Stimulated activated CD8-positive, alpha-beta memory T cell treated with anti-CD3 and anti-CD28 coated beads, Interleukin-15, amount 100 ng/mL, for 4 hours (primary cell): ENCODE measurements around the gene PBX4.

Experiments
- DNase-seq, 2 donors: peaks; one replicate each; pipeline ENCODE4 v3.0.0-alpha.2; 2020; ENCODE audit warnings: low read depth in 2 of 2

PBX4 gene

DNA sequence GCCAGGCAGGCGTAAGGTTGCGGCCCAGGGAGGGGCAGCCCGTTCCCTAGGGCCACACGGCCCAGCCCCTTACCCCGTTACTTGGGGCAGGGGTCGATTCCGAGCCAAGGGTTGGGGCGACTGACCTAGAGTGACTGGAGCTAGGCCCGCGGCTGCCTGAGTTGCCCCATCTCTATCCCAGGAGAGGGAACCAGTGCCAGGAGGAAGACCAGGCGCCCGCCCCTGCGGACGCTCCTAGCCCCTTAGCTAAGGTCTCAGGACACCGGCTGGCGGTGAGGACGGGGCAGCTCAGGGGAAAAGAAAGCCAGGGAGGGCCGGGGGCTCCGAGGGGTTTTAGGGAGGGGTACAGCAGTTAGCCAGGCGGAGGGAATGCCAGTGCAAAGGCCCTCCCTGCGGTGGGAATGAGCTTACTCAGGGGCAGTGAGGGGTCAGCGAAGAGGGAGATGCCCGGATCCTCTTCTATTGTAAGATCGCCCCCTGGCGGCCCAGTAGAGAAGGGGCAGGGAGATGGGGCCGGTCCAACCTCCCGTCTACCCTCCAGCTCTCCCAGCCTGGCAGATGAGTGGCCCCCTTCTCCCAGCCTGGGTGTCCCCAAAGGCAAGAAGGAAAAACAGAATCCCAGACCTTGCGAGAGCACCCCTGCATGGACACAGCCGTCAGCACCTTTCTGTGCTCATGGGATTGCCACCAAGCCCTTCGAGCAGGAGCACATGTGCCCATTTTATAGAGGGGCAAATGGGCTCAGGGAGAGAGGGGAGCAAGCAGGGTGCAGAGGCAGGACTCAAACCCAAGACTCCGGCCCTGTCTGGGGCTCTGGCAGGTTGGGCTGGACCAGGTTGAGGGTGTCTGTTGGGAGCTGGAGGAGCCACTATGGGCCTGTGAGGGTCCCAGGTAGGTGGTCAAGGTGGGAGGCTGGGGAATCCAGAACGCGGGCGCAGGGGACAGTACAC lies 64.1 kb downstream of the PBX4 start:
- peak in 1 of 2 donors; percentile 24 for DNase-seq

GRCh38 chr19:19553670-19554069 lies 64.8 kb downstream of the PBX4 start:
- no peak for DNase-seq

- DNase-seq = no peak
Observed at GRCh38 chr19:19552798-19553197, 65.7 kb downstream of the PBX4 start.

DNA sequence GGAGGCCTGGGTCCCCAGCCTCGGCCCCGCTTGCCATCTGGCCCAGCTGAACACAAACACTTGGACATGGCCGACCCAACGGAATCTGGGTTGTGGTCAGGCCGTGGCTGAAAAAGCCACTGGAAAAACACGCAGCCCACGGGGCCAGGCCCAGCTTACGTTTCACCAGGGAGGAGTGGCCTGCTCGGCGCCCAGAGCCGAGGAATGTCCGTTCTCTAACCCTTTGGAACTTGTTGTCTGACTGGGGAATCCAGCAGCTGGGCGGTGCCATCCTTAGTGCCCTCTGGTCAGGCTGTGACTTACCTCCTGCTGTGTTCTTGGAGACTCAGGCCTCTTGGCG lies 66.7 kb downstream of the PBX4 start:
- DNase-seq = no peak

GRCh38 chr19:19550972-19551852 lies 67.3 kb downstream of the PBX4 start:
- no peak for DNase-seq

GRCh38 chr19:19550485-19550929 lies 68.0 kb downstream of the PBX4 start:
- no peak for DNase-seq

GRCh38 chr19:19549804-19550464 lies 68.6 kb downstream of the PBX4 start:
- DNase-seq = no peak

GRCh38 chr19:19548915-19549759 lies 69.3 kb downstream of the PBX4 start:
- DNase-seq = no peak

GRCh38 chr19:19547674-19548336 lies 70.7 kb downstream of the PBX4 start:
- DNase-seq = no peak

DNA sequence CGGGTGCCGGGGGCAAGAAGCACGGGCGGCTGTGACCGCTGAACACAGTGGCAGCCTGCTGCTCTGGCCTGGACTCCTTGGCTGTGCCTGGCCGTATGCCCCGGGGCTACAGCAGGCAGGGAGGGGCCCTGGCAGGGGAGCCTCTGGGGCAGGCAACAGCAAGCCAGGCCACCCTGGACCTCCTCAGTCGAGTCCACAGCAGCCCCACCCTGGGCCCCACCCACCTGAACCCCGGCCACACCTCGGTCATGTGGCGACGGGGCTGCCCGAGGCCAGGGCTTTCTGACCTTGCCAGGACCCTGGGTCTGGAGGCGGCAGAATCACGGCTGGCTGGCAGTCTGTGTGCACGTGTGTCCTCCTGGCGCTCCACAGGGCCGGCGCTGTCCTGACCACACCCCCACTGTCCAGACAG lies 71.7 kb downstream of the PBX4 start:
- no peak for DNase-seq

GRCh38 chr19:19545707-19546106 lies 72.8 kb downstream of the PBX4 start:
- DNase-seq = no peak

- no peak for DNase-seq
Observed at GRCh38 chr19:19544954-19545591, 73.4 kb downstream of the PBX4 start.

- no peak for DNase-seq
Observed at GRCh38 chr19:19544257-19544953, 74.1 kb downstream of the PBX4 start.

DNA sequence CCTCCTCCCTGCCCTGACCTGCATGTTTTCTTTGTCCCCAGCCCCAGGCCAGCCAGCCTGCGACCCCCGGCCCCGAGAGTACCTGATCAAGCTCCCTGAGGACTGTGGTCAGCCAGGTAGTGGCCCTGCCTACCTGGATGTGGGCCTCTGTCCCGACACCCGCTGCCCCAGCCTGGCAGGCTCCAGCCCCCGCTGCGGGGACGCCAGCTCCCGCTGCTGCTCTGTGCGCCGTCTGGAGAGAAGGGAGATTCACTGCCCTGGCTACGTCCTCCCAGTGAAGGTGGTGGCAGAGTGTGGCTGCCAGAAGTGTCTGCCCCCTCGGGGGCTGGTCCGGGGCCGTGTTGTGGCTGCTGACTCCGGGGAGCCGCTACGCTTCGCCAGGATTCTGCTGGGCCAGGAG lies 74.8 kb downstream of the PBX4 start:
- no peak for DNase-seq

- DNase-seq = no peak
Observed at GRCh38 chr19:19543101-19543500, 75.4 kb downstream of the PBX4 start.

GRCh38 chr19:19542507-19542906 lies 76.0 kb downstream of the PBX4 start:
- no peak for DNase-seq

GRCh38 chr19:19541616-19542015 lies 76.9 kb downstream of the PBX4 start:
- DNase-seq = peak in 1 of 2 donors; percentile 7

- peak; percentile 24 to 53 for DNase-seq
Observed at GRCh38 chr19:19540715-19541515, 77.6 kb downstream of the PBX4 start.
